GM12878 (cell line): ENCODE data around the gene MED13L. TPM values are rescaled to one million over a fixed set of nuclear protein-coding genes. Genes with fewer than 3 reads are reported as not detected.

Source experiments
- ATAC-seq: fragments of 200-7000 bp; cut with Tn5 transposase; 3 replicates; pipeline ENCODE4 v1.9.1; 2020; ENCODE audit warnings: mild to moderate bottlenecking, moderate library complexity
- BruUV-seq: library from RNA; stranded (reverse); fragments of 400-500 nt; replicated peaks from 2 replicates; lab custom pipeline; 2021; lab: Mats Ljungman, UMichigan
- CTCF ChIA-PET: fragments of 300-600 bp; sonication (Branson Sonifier 250); formaldehyde crosslinking; extraction: SDS; loops from one replicate; lab custom pipeline; 2021; ENCODE audit warnings: inconsistent platforms; lab: Yijun Ruan, JAX
- POLR2A ChIA-PET: fragments of 350-600 bp; formaldehyde crosslinking; extraction: SDS; loops from one replicate; lab custom pipeline; 2021; ENCODE audit warnings: inconsistent platforms; lab: Charles Lee
- RAD21 ChIA-PET: fragments of 300-600 bp; sonication (Branson Sonifier 250); formaldehyde crosslinking; loops from one replicate; lab custom pipeline; 2023; ENCODE audit warnings: antibody characterized with exemption; ENCODE audit not compliant: unreplicated experiment; lab: Charles Lee
- SMC1A ChIA-PET: fragments of 300-600 bp; sonication (Branson Sonifier 250); formaldehyde crosslinking; loops from one replicate; lab custom pipeline; 2023; ENCODE audit not compliant: unreplicated experiment, uncharacterized antibody; lab: Charles Lee
- DNase-seq: peaks from one replicate; pipeline ENCODE4 v3.0.0-alpha.2; 2011; ENCODE audit warnings: low read depth, low spot score
- FAIRE-seq: peaks from 3 replicates; lab custom pipeline; 2011; peaks lifted over from hg19 to GRCh38; lab: Jason Lieb, UNC
- H2AFZ ChIP-seq: 2 replicates; pipeline ENCODE4 v1.6.0; 2011; ENCODE audit warnings: low read depth, low read length, control low read depth; ENCODE audit not compliant: control insufficient read depth
- H3K27ac ChIP-seq: 2 replicates; pipeline ENCODE4 v1.5.1; 2011; ENCODE audit warnings: control low read depth; ENCODE audit not compliant: control insufficient read depth, insufficient read depth
- H3K27me3 ChIP-seq, 2 experiments: replicated peaks in 1 of 2; 2 replicates each; pipeline versions ENCODE4 v1.6.0 to v1.6.1; 2011; ENCODE audit warnings: low read length in 1 of 2; ENCODE audit not compliant: control insufficient read depth in 2 of 2, insufficient read depth in 2 of 2
- H3K36me3 ChIP-seq, 2 experiments: 2 replicates each; pipeline ENCODE4 v1.5.1; 2011; ENCODE audit warnings: low read length in 1 of 2; ENCODE audit not compliant: control insufficient read depth in 2 of 2, insufficient read depth in 2 of 2
- H3K4me1 ChIP-seq: 2 replicates; pipeline ENCODE4 v1.6.1; 2011; ENCODE audit warnings: mild to moderate bottlenecking, low read length, moderate library complexity, mixed read lengths; ENCODE audit not compliant: control insufficient read depth, insufficient read depth
- H3K4me2 ChIP-seq: 2 replicates; pipeline ENCODE4 v1.6.0; 2011; ENCODE audit warnings: control low read depth; ENCODE audit not compliant: control insufficient read depth, insufficient read depth
- H3K4me3 ChIP-seq: fragments of 200-600 bp; sonication (generic); 2 replicates; pipeline ENCODE4 v1.5.1; 2016
- H3K79me2 ChIP-seq: 2 replicates; pipeline ENCODE4 v1.6.0; 2011; ENCODE audit warnings: low read length; ENCODE audit not compliant: control insufficient read depth, insufficient read depth
- H3K9ac ChIP-seq: 2 replicates; pipeline ENCODE4 v1.8.0; 2011; ENCODE audit warnings: low read length, control low read depth, mixed read lengths; ENCODE audit not compliant: control insufficient read depth, insufficient read depth
- H3K9me3 ChIP-seq: replicated peaks from 3 replicates; pipeline ENCODE4 v1.5.1; 2011; ENCODE audit warnings: mild to moderate bottlenecking, low read length; ENCODE audit not compliant: control insufficient read depth, insufficient read depth
- H4K20me1 ChIP-seq: 2 replicates; pipeline ENCODE4 v1.6.0; 2011; ENCODE audit not compliant: control insufficient read depth, insufficient read depth
- CHD2 ChIP-seq: IDR thresholded peaks from 2 replicates; pipeline ENCODE4 v1.6.1; 2011; ENCODE audit warnings: low read depth, low read length, improper control_type of control experiment, borderline replicate concordance
- CTCF ChIP-seq, 3 experiments: IDR thresholded peaks in 2 of 3; conservative IDR thresholded peaks in 1 of 3; 2 replicates each; pipeline ENCODE4 v1.5.1; 2011; ENCODE audit warnings: low read depth in 3 of 3, low read length in 3 of 3, mild to moderate bottlenecking in 3 of 3, control low read depth in 2 of 3, moderate library complexity in 2 of 3, inconsistent platforms in 1 of 3, mixed read lengths in 1 of 3; ENCODE audit not compliant: control insufficient read depth in 2 of 3, insufficient read depth in 1 of 3; ENCODE audit errors: extremely low read depth in 1 of 3
- NBN ChIP-seq: fragments of 450-650 bp; IDR thresholded peaks from 2 replicates; pipeline ENCODE4 v1.6.1; 2016
- NFYB ChIP-seq: IDR thresholded peaks from 2 replicates; pipeline ENCODE4 v1.6.1; 2011; ENCODE audit warnings: low read depth, mild to moderate bottlenecking, low read length, improper control_type of control experiment, moderate library complexity; ENCODE audit not compliant: insufficient read depth
- PKNOX1 ChIP-seq: fragments of 450-650 bp; IDR thresholded peaks from 2 replicates; pipeline ENCODE4 v1.6.1; 2016; ENCODE audit warnings: mild to moderate bottlenecking
- USF1 ChIP-seq: IDR thresholded peaks from 2 replicates; pipeline ENCODE4 v1.6.1; 2011; ENCODE audit warnings: borderline replicate concordance, low read depth, mild to moderate bottlenecking, moderate library complexity, mixed read lengths, low read length; ENCODE audit not compliant: insufficient read depth; ENCODE audit errors: extremely low read length
- WGBS: methylation state at CpG from one replicate; pipeline ENCODE4 v1.1.6; 2016; ENCODE audit warnings: low lambda C conversion rate; ENCODE audit not compliant: insufficient replicate concordance, insufficient coverage; ENCODE audit errors: missing lambda C conversion rate; 5-methylcytosine and 5-hydroxymethylcytosine counted together
- in situ Hi-C: fragments of 300-500 bp; cut with MboI; formaldehyde crosslinking; loops from 9 replicates; pipeline ENCODE4 v1.14.3; 2018; ENCODE audit warnings: mixed read lengths
- intact Hi-C: fragments of 100-400 bp; cut with micrococcal nuclease; formaldehyde crosslinking; loops from one replicate; pipeline ENCODE4 v1.14.2; 2022; ENCODE audit not compliant: unreplicated experiment
- polyA plus RNA-seq, 11 experiments: library from polyadenylated mRNA; depleted of rRNA in 4 of 11; unstranded in 6 of 11; stranded (reverse) in 5 of 11; fragments of >200 nt; fragmentation: Nextera tagmentation in 4 of 11; fragmentation: Illumina TruSeq in 1 of 11; extraction: Ambion mirVana in 4 of 11; extraction: Trizol in 1 of 11; gene quantifications; 1 replicate in 1 of 11; 2 replicates in 10 of 11; pipeline versions ENCODE4 v1.2.1 to v1.2.3, GENCODE V29; 2011 to 2016; ENCODE audit warnings: inconsistent platforms in 2 of 11, missing spikeins in 2 of 11, low read depth in 1 of 11
- total RNA-seq, 4 experiments: library from RNA; depleted of rRNA in 3 of 4; stranded (reverse); fragments of >200 nt in 3 of 4; fragmentation: Illumina TruSeq in 1 of 4; extraction: Trizol in 1 of 4; gene quantifications; 2 replicates each; pipeline versions ENCODE4 v1.2.1 to v1.2.3, GENCODE V29; 2013 to 2021

Gene MED13L
- total and polyA plus RNA-seq, 10 of the 15 experiments (the other 5 are each of a cell fraction or from before 2014, with no cell fraction given), result 3.7 to 30.1 (median 9.1) TPM

GRCh38 chr12:116303929-116304328, 26.4 kb upstream of the MED13L start (continued):
- no peak for TF ChIP-seq CTCF (IDR thresholded peaks at IDR 0.05 in 2 of 3, conservative IDR thresholded peaks at IDR 0.05 in 1 of 3; ENCODE audit: control insufficient read depth in 2 of 3, extremely low read depth in 1 of 3, insufficient read depth in 1 of 3, low read depth in 3 of 3, low read length in 3 of 3)

DNA sequence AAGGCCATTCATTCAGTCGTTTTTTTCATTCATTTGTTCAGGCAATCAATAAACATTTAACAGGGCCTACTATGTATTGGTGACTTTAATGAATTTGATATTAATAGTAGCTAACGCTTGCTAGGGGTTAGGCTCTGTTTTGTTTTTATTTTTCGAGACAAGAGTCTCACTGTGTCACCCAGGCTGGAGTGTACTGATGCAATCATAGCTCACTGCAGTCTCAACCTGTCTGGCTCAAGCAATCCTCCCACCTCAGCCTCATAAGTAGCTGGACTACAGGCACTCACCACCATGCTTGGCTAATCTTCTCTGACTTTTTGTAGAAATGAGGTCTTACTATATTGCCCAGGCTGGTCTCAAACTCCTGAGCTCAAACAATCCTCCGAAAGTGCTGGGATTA, 25.6 kb upstream of the MED13L start:
- SMC1A ChIA-PET, result no interaction called here
- no TSS peak for BruUV-seq
- H3K36me3 ChIP-seq, result no peaks in the 10 kb centered on the region
- no peak overlapping the region for H3K4me2 ChIP-seq
- no peak for TF ChIP-seq USF1
- no peak for TF ChIP-seq NBN
- no peak for TF ChIP-seq NFYB
- no peak for TF ChIP-seq PKNOX1
- TF ChIP-seq CHD2, result no peak
- POLR2A ChIA-PET, result no interaction called here
- no peak overlapping the region for H3K27ac ChIP-seq
- no peaks in the 10 kb centered on the region for H3K79me2 ChIP-seq
- H3K4me3 ChIP-seq, result no peak overlapping the region
- in situ Hi-C loops (no loop called here), intact Hi-C loops (no loop called here)
- H3K27me3 ChIP-seq, result peaks cover 2 to 7% of the 10 kb centered on the region in 2 experiments; a peak in 3 of 4 replicates
- H4K20me1 ChIP-seq, result no peaks in the 10 kb centered on the region
- H3K9me3 ChIP-seq, result no peaks in the 10 kb centered on the region
- no peak overlapping the region for H3K9ac ChIP-seq
- DNase-seq, result no peak
- WGBS, result 30% methylated on average over 4 of the region's 4 CpGs
- no peak overlapping the region for H2AFZ ChIP-seq
- RAD21 ChIA-PET, result interaction anchor here (0.6 kb wide), 1 partner anchor 189 kb away, joined by 4 read pairs; no protein-coding TSS in a partner anchor
- ATAC-seq, result no peak
- CTCF ChIA-PET, result no interaction called here
- no peaks in the 10 kb centered on the region for H3K4me1 ChIP-seq
- FAIRE-seq, result no peak
